Mesothelial cell of epicardium (in vitro differentiated cells): ENCODE data around the gene ZBTB34. TPM values are rescaled to one million over a fixed set of nuclear protein-coding genes. Genes with fewer than 3 reads are reported as not detected.

ENCODE experiments used
- DNase-seq, 2 experiments: peaks; one replicate each; pipeline ENCODE4 v3.0.0; 2021; ENCODE audit warnings: low spot score in 2 of 2; ENCODE audit not compliant: unreplicated experiment in 2 of 2
- H3K27ac Mint-ChIP-seq: 2 replicates; pipeline ENCODE4 v1.8.0; 2021; ENCODE audit warnings: mixed read lengths
- H3K27me3 Mint-ChIP-seq: 2 replicates; pipeline ENCODE4 v1.8.0; 2021; ENCODE audit warnings: low read depth, mixed read lengths
- H3K36me3 Mint-ChIP-seq: 2 replicates; pipeline ENCODE4 v1.8.0; 2021; ENCODE audit warnings: mixed read lengths
- H3K4me1 Mint-ChIP-seq: 2 replicates; pipeline ENCODE4 v1.8.0; 2021; ENCODE audit warnings: mixed read lengths
- H3K4me3 Mint-ChIP-seq: 2 replicates; pipeline ENCODE4 v1.8.0; 2021; ENCODE audit warnings: mild to moderate bottlenecking, moderate library complexity, mixed read lengths
- H3K9me3 Mint-ChIP-seq: 2 replicates; pipeline ENCODE4 v1.8.0; 2021; ENCODE audit warnings: mixed read lengths
- CTCF ChIP-seq: fragments of 200-600 bp; sonication (generic); IDR thresholded peaks from one replicate; pipeline ENCODE4 v1.5.0; 2021; ENCODE audit warnings: antibody characterized with exemption; ENCODE audit not compliant: unreplicated experiment
- total RNA-seq: library from RNA; stranded (reverse); gene quantifications from 3 replicates; pipeline ENCODE4 v1.2.1, GENCODE V29; 2021

The ZBTB34 gene
- total RNA-seq, 1 donor from 2014 or later, result 23.3 TPM

GRCh38 chr9:126933334-126933980 is 73.0 kb downstream of the ZBTB34 start:
- no peak overlapping the region for H3K4me3 Mint-ChIP-seq
- no peaks in the 10 kb centered on the region for H3K27me3 Mint-ChIP-seq
- H3K27ac Mint-ChIP-seq, result no peak overlapping the region
- DNase-seq, result no peak
- H3K4me1 Mint-ChIP-seq, result no peaks in the 10 kb centered on the region
- no peaks in the 10 kb centered on the region for H3K9me3 Mint-ChIP-seq
- H3K36me3 Mint-ChIP-seq, result peaks cover 2% of the 10 kb centered on the region
- TF ChIP-seq CTCF, result no peak

GRCh38 chr9:126934441-126934840 is 74.0 kb downstream of the ZBTB34 start:
- H3K4me1 Mint-ChIP-seq, result no peaks in the 10 kb centered on the region
- H3K4me3 Mint-ChIP-seq, result no peak overlapping the region
- no peaks in the 10 kb centered on the region for H3K27me3 Mint-ChIP-seq
- no peak overlapping the region for H3K27ac Mint-ChIP-seq
- H3K36me3 Mint-ChIP-seq, result no peaks in the 10 kb centered on the region
- no peaks in the 10 kb centered on the region for H3K9me3 Mint-ChIP-seq
- TF ChIP-seq CTCF, result no peak
- DNase-seq, result no peak

Other genes starting within 250 kb of the ZBTB34 start
- gene LMX1B, start 246.7 kb upstream of the ZBTB34 start, total RNA-seq, result 0.09 TPM in 1 of 3 replicates, not detected in the others
- 20.1 to 21.4 TPM (median 21.4 TPM) in 3 replicates for gene ZBTB43, start 55.6 kb upstream of the ZBTB34 start, total RNA-seq
- gene RALGPS1, start 54.1 kb downstream of the ZBTB34 start, total RNA-seq, result 25.6 to 29.5 TPM (median 26.9 TPM) in 3 replicates